DND-41 (cell line): Measurements from ENCODE around the gene FAM171A1.

Experiments used
- ATAC-seq: fragments of 200-7000 bp; cut with Tn5 transposase; 3 replicates; pipeline ENCODE4 v1.9.1; 2021; ENCODE audit warnings: low read depth; ENCODE audit not compliant: insufficient read depth
- DNase-seq: peaks from one replicate; pipeline ENCODE4 v3.0.0-alpha.2; 2020
- H2AFZ ChIP-seq: 2 replicates; pipeline ENCODE4 v1.6.0; 2012; ENCODE audit warnings: low read depth, low read length
- H3K27ac ChIP-seq: 2 replicates; pipeline ENCODE4 v1.5.1; 2012; ENCODE audit warnings: low read length, inconsistent platforms
- H3K27me3 ChIP-seq: fragments of 200-600 bp; sonication (generic); 2 replicates; pipeline ENCODE4 v1.6.0; 2012; ENCODE audit warnings: low read length, mild to moderate bottlenecking, inconsistent platforms; ENCODE audit not compliant: insufficient read depth, poor library complexity
- H3K36me3 ChIP-seq: 2 replicates; pipeline ENCODE4 v1.5.1; 2012; ENCODE audit warnings: low read length, inconsistent platforms; ENCODE audit not compliant: insufficient read depth
- H3K4me1 ChIP-seq: 2 replicates; pipeline ENCODE4 v1.5.1; 2012; ENCODE audit warnings: mild to moderate bottlenecking, low read length; ENCODE audit not compliant: insufficient read depth
- H3K4me2 ChIP-seq: 2 replicates; pipeline ENCODE4 v1.6.0; 2012; ENCODE audit warnings: mild to moderate bottlenecking, moderate library complexity, low read length, inconsistent platforms; ENCODE audit not compliant: insufficient read depth
- H3K4me3 ChIP-seq, 2 experiments: fragments of 200-600 bp in 1 of 2; shearing (Covaris generic) in 1 of 2; 2 replicates each; pipeline ENCODE4 v1.5.1; 2012 to 2016; ENCODE audit warnings: inconsistent platforms in 2 of 2, low read length in 2 of 2, mild to moderate bottlenecking in 2 of 2, low read depth in 1 of 2, moderate library complexity in 1 of 2
- H3K79me2 ChIP-seq: 2 replicates; pipeline ENCODE4 v1.6.0; 2012; ENCODE audit warnings: low read length, inconsistent platforms; ENCODE audit not compliant: insufficient read depth
- H3K9ac ChIP-seq: 2 replicates; pipeline ENCODE4 v1.6.0; 2012; ENCODE audit warnings: low read depth, mild to moderate bottlenecking, inconsistent platforms, low read length, moderate library complexity
- H3K9me3 ChIP-seq: 2 replicates; pipeline ENCODE4 v1.5.1; 2012; ENCODE audit warnings: low read length, moderate library complexity, mild to moderate bottlenecking, inconsistent platforms; ENCODE audit not compliant: insufficient read depth, severe bottlenecking
- H4K20me1 ChIP-seq: 2 replicates; pipeline ENCODE4 v1.6.0; 2012; ENCODE audit warnings: low read length; ENCODE audit not compliant: insufficient read depth
- EZH2 ChIP-seq: IDR thresholded peaks from 3 replicates; pipeline ENCODE4 v1.6.1; 2012; ENCODE audit warnings: borderline replicate concordance, low read depth, mild to moderate bottlenecking, moderate library complexity, low read length, inconsistent platforms; ENCODE audit not compliant: severe bottlenecking
- TF ChIP-seq, protein P1 (sequence below): IDR thresholded peaks from 2 replicates; pipeline ENCODE4 v1.5.1; 2012; ENCODE audit warnings: borderline replicate concordance, low read length, moderate library complexity, mild to moderate bottlenecking; ENCODE audit not compliant: poor library complexity, severe bottlenecking; ENCODE audit errors: extremely low read depth

FAM171A1 gene

DNA sequence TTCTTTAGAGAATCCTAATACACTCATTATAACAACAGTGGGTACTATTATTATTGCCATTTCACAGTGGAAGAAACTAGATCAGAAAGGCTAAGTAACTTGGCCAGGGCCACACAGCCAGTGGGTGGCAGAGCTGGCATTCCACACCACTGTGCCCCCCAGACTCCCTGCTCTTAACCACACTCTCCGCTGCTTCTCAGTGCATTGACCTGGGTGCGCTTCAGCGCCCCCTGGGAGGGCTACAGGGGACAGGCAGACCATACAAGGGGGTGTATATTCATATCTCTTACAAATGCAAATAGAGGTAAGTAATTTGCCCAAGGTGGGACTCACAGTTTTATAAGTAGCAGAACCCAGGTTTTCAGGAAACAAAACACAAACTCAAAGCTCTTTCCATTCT lies 125.6 kb downstream of the FAM171A1 start:
- TF ChIP-seq, protein P1, sequence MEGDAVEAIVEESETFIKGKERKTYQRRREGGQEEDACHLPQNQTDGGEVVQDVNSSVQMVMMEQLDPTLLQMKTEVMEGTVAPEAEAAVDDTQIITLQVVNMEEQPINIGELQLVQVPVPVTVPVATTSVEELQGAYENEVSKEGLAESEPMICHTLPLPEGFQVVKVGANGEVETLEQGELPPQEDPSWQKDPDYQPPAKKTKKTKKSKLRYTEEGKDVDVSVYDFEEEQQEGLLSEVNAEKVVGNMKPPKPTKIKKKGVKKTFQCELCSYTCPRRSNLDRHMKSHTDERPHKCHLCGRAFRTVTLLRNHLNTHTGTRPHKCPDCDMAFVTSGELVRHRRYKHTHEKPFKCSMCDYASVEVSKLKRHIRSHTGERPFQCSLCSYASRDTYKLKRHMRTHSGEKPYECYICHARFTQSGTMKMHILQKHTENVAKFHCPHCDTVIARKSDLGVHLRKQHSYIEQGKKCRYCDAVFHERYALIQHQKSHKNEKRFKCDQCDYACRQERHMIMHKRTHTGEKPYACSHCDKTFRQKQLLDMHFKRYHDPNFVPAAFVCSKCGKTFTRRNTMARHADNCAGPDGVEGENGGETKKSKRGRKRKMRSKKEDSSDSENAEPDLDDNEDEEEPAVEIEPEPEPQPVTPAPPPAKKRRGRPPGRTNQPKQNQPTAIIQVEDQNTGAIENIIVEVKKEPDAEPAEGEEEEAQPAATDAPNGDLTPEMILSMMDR: peak; percentile 67
- TF ChIP-seq EZH2: no peak
- no peaks in the 10 kb centered on the region for H3K79me2 ChIP-seq
- no peak overlapping the region for H2AFZ ChIP-seq
- no peaks in the 10 kb centered on the region for H3K9me3 ChIP-seq
- no peak overlapping the region for H3K4me2 ChIP-seq
- H3K36me3 ChIP-seq: no peaks in the 10 kb centered on the region
- ATAC-seq (peak; percentile 96), DNase-seq (peak; percentile 56)
- no peak overlapping the region for H3K4me3 ChIP-seq
- H3K9ac ChIP-seq: no peak overlapping the region
- no peaks in the 10 kb centered on the region for H3K4me1 ChIP-seq
- no peaks in the 10 kb centered on the region for H3K27me3 ChIP-seq
- H3K27ac ChIP-seq: no peak overlapping the region
- no peaks in the 10 kb centered on the region for H4K20me1 ChIP-seq

GRCh38 chr10:15244635-15245197 lies 126.4 kb downstream of the FAM171A1 start:
- DNase-seq (no peak), ATAC-seq (no peak)
- Histone ChIP-seq H3K4me3 (no peak overlapping the region), H3K4me1 (no peaks in the 10 kb centered on the region), H3K4me2 (no peak overlapping the region), H3K79me2 (no peaks in the 10 kb centered on the region), H4K20me1 (no peaks in the 10 kb centered on the region), H3K27me3 (no peaks in the 10 kb centered on the region), H2AFZ (no peak overlapping the region), H3K36me3 (no peaks in the 10 kb centered on the region), H3K9me3 (no peaks in the 10 kb centered on the region), H3K27ac (no peak overlapping the region), H3K9ac (no peak overlapping the region)
- TF ChIP-seq, protein P1: no peak
- TF ChIP-seq EZH2: no peak

DNA sequence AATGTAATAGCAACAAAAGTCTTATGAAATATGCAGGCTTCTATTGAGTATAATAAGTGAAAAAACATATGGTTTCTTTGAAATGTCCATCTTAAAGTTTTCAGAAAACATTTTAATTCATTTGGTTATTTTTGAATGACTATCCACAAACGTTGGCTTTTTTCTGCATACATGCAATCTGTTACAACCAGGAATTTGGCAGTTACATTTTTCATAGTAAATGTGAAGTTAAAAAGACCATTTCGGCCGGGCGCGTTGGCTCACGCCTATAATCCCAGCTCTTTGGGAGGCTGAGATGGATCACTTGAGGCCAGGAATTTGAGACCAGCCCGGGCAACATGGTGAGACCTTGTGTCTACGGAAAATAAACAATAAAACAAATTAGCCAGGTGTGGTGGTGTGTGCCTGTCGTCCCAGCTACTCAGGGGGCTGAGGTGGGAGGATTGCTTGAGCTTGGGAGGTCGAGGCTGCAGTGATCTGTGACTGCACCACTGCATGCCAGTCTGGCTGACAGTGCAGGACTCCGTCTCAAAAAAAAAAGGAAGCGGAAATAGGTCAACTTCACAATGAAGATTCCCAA lies 128.7 kb downstream of the FAM171A1 start:
- Histone ChIP-seq H3K9ac (no peak overlapping the region), H2AFZ (no peak overlapping the region), H3K36me3 (no peaks in the 10 kb centered on the region), H3K9me3 (no peaks in the 10 kb centered on the region), H3K4me1 (no peaks in the 10 kb centered on the region), H3K4me3 (no peak overlapping the region), H4K20me1 (no peaks in the 10 kb centered on the region), H3K27ac (no peak overlapping the region), H3K27me3 (no peaks in the 10 kb centered on the region), H3K4me2 (no peak overlapping the region), H3K79me2 (no peaks in the 10 kb centered on the region)
- ATAC-seq: no peak
- no peak for DNase-seq
- no peak for TF ChIP-seq EZH2
- TF ChIP-seq, protein P1: no peak
